ENCODE data around the gene POLR3C. TPM values are rescaled to one million over a fixed set of nuclear protein-coding genes. Genes with fewer than 3 reads are reported as not detected.
"Not testable (repeated sequence)": the region's sequence is repeated elsewhere in the genome, so short reads cannot be mapped to it uniquely, and the experiment has no call there.

The POLR3C gene
- total and polyA plus RNA-seq, 2 of the 13 experiments (the other 11 are each of a cell fraction or from before 2014, with no cell fraction given) = 15.5 to 24.3 TPM

DNA sequence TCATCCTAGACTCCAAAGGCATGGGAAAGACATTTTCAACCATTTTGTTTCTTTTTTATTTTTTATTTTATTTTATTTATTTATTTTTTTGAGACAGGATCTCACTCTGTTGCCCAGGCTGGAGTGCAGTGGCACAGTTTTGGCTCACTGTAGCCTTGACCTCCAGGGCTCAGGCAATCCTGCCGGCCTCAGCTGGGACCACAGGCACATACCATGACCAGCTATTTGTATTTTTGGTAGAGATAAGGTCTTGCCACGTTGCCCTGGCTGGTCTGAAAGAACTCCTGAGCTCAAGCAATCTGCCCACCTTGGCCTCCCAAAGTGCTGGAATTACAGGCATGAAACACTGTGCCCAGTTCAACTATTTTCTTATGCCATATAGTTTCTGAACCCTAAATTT is 32.1 kb upstream of the POLR3C start:
- intact Hi-C loops (cut with micrococcal nuclease; ENCODE audit: unreplicated experiment); CTCF ChIA-PET (ENCODE audit: low intra/inter-chr PET ratio, low total read pairs); in situ Hi-C loops (cut with HindIII; ENCODE audit: extremely low pct_ligation_motif_present, low pct_unique_long_range_greater_than_20kb); H3K4me2 ChIP-seq (ENCODE audit: low read depth, low read length); H3K27ac ChIP-seq (ENCODE audit: extremely low read length, insufficient read depth, low read length); DNase-seq (ENCODE audit: low spot score); ATAC-seq; FAIRE-seq; H3K9ac ChIP-seq (ENCODE audit: insufficient read depth, low read depth, low read length); H3K9me3 ChIP-seq (ENCODE audit: low read length); H4K20me1 ChIP-seq (ENCODE audit: insufficient read depth, low read length); H3K4me3 ChIP-seq (replicated peaks in 1 of 3; ENCODE audit: insufficient read depth in 1 of 3, low read depth in 2 of 3, low read length in 3 of 3); BruUV-seq (replicated peaks); H3K27me3 ChIP-seq (ENCODE audit: control insufficient read depth in 1 of 2, insufficient read depth in 2 of 2, low read length in 2 of 2); H3K36me3 ChIP-seq (replicated peaks in 1 of 2; ENCODE audit: control insufficient read depth in 1 of 2, insufficient read depth in 2 of 2, low read length in 2 of 2); H3K79me2 ChIP-seq (ENCODE audit: insufficient read depth, low read length); H2AFZ ChIP-seq (ENCODE audit: low read length); POLR2A ChIA-PET: not testable (repeated sequence)
- 67% methylated on average over 2 of the region's 2 CpGs for WGBS (ENCODE audit: low lambda C conversion rate)
- H3K4me1 ChIP-seq (ENCODE audit: insufficient read depth, low read length) = peaks cover 13% of the 10 kb centered on the region
- peak; percentile 40; the same call in 1 of the 2 replicates for TF ChIP-seq ZNF121 (CRISPR knock-in tag; IDR thresholded peaks at IDR 0.05)

- Histone ChIP-seq H4K20me1 (ENCODE audit: insufficient read depth, low read length) (no peaks in the 10 kb centered on the region), H3K27ac (ENCODE audit: extremely low read length, insufficient read depth, low read length) (no peak overlapping the region), H3K4me3 (replicated peaks in 1 of 3; ENCODE audit: insufficient read depth in 1 of 3, low read depth in 2 of 3, low read length in 3 of 3) (no peak overlapping the region), H3K9ac (ENCODE audit: insufficient read depth, low read depth, low read length) (no peak overlapping the region), H2AFZ (ENCODE audit: low read length) (no peak overlapping the region), H3K9me3 (ENCODE audit: low read length) (peaks cover 8% of the 10 kb centered on the region), H3K27me3 (ENCODE audit: control insufficient read depth in 1 of 2, insufficient read depth in 2 of 2, low read length in 2 of 2) (no peaks in the 10 kb centered on the region), H3K4me1 (ENCODE audit: insufficient read depth, low read length) (peaks cover 13% of the 10 kb centered on the region), H3K36me3 (replicated peaks in 1 of 2; ENCODE audit: control insufficient read depth in 1 of 2, insufficient read depth in 2 of 2, low read length in 2 of 2) (peaks cover 2 to 6% of the 10 kb centered on the region in 2 experiments; a peak in 2 of 5 replicates), H3K79me2 (ENCODE audit: insufficient read depth, low read length) (peaks cover 4% of the 10 kb centered on the region), H3K4me2 (ENCODE audit: low read depth, low read length) (no peak overlapping the region)
- TF ChIP-seq ZFP82 (CRISPR knock-in tag; IDR thresholded peaks at IDR 0.05; ENCODE audit: borderline replicate concordance) = no peak
- in situ Hi-C loops (cut with HindIII; ENCODE audit: extremely low pct_ligation_motif_present, low pct_unique_long_range_greater_than_20kb) (no loop called here), intact Hi-C loops (cut with micrococcal nuclease; ENCODE audit: unreplicated experiment) (no loop called here)
- WGBS (ENCODE audit: low lambda C conversion rate) = 93% methylated on average over 1 of the region's 1 CpG
- DNase-seq (ENCODE audit: low spot score) (no peak), ATAC-seq (no peak), FAIRE-seq (no peak)
- ChIA-PET CTCF (ENCODE audit: low intra/inter-chr PET ratio, low total read pairs) (no interaction called here), POLR2A (interaction anchor here (1.3 kb wide), 1 partner anchor 32 kb away, joined by 4 read pairs; the partner anchor contains the start of genes POLR3C and RNF115)
- BruUV-seq (replicated peaks) = no TSS peak
Observed at GRCh38 chr1:145792484-145792883, 31.5 kb upstream of the POLR3C start.
